GM19455 (cell line): Measurements from ENCODE around the gene NINL.

Experiments used
- ATAC-seq: cut with Tn5 transposase; IDR thresholded peaks from one replicate; pipeline ENCODE4 v1.9.1; 2021; ENCODE audit not compliant: unreplicated experiment

The NINL gene

DNA sequence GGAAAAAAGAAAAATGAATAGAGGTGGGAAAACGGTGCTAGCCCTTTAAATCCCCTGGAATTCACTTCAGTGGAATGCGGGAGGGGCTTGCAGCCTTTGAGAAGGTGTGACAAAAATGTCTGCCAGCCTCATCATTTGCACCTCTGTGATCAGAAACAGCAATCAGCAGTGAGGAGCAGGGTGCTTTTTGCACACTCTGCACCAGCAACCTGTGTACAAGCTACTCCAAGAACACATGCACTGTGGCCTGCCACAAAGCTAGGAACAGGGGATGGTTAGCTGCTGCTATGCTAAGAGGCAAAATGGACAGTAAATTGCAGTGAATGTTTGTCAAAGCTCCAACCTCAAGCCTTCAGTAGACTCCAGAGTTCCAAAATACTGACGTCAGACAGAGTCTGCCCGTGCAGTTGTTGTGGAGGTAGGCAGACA lies 148.2 kb downstream of the NINL start:
- no peak for ATAC-seq

GRCh38 chr20:25424536-25424935 lies 160.8 kb downstream of the NINL start:
- no peak for ATAC-seq

DNA sequence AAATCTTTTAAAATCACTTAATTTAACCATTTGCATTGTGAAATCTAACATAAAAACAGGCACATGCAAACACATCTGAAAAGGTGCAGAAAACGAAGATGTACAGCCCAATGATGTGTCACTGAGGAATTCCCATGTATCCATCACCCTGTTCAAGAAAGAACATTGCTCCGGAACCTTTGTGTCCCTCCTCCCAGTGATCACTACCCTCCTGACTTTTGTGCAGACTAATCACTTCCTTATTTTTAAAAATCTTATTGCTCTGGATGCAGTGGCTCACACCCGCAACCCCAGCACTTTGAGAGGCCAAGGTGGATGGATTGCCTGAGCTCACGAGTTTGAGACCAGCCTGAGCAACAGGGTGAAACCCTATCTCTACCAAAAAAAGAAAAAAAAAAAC lies 163.3 kb downstream of the NINL start:
- no peak for ATAC-seq

- ATAC-seq: no peak
Observed at GRCh38 chr20:25421102-25421501, 164.2 kb downstream of the NINL start.

GRCh38 chr20:25418776-25419175 lies 166.6 kb downstream of the NINL start:
- ATAC-seq: no peak

GRCh38 chr20:25408890-25409289 lies 176.4 kb downstream of the NINL start:
- ATAC-seq: no peak

- no peak for ATAC-seq
Observed at GRCh38 chr20:25408170-25408547, 177.2 kb downstream of the NINL start.

DNA sequence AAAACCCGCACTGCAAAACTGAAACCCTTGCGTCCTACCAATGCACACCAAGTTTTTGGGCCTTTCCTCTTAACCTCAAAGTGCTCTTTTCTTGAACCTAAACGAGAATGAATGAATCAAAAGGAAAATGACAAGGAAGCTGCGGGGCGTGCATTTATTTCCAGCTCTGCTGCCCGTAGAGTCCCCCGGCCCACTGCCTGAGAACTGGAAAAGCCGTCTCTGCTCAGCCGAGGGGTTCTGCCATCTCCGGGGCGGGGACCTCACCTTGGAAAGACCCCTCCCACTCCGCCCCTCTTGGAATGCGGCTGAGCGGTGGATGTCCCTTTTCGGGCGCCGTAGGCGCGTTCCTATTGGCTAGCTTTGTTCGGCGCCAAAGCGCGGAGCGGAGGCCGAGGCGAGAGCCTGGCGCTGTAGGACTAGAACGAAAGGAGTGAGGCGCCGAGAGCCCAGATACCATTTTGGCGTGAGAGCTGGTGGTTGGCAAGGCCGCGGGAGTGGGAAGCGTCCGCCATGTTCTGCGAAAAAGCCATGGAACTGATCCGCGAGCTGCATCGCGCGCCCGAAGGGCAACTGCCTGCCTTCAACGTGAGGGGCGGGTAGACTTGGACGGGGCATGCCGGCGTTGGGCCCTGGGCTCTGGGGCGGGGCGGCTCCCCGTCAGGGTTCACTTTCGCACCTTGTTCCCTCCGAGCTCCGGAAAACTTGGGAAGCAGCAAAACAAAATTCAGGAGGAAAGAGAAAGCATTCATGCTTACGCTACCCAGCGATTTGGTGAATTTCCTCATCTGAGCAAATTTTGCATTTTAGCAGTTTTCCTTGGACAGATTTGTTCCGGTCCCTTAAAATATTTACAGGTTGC lies 177.8 kb downstream of the NINL start, which contains the start of gene GINS1:
TSS of gene GINS1 (plus strand) at position 363 of the 859 bp plus-strand sequence. CDS start at position 511, 148 bp downstream.
- peak; percentile 94 for ATAC-seq
